Esophagus muscularis mucosa (tissue), 4 donors: ENCODE measurements around the gene RPL28.

Source experiments
- CTCF ChIP-seq, 3 experiments: fragments of 200-600 bp in 2 of 3; fragments of 450-650 bp in 1 of 3; sonication (generic) in 2 of 3; IDR thresholded peaks; one replicate each; pipeline ENCODE4 v1.5.1; 2017 to 2019; ENCODE audit warnings: antibody characterized with exemption in 3 of 3, mild to moderate bottlenecking in 2 of 3, moderate library complexity in 1 of 3
- EP300 ChIP-seq: sonication (generic); formaldehyde crosslinking; IDR thresholded peaks from one replicate; pipeline ENCODE4 v1.6.1; 2017; ENCODE audit warnings: antibody characterized with exemption
- POLR2A ChIP-seq: fragments of 450-650 bp; IDR thresholded peaks from one replicate; pipeline ENCODE4 v1.6.1; 2017; ENCODE audit warnings: antibody characterized with exemption, moderate library complexity, mild to moderate bottlenecking, low read depth

- TF ChIP-seq POLR2A = no peak
- TF ChIP-seq CTCF (IDR thresholded peaks at IDR 0.05) = no peak
- TF ChIP-seq EP300 = no peak
Measured at GRCh38 chr19:55379174-55379573, 6.6 kb upstream of the RPL28 start.
